B cell (primary cell): Measurements from ENCODE around the gene PLEKHA8. TPM values are rescaled to one million over a fixed set of nuclear protein-coding genes. Genes with fewer than 3 reads are reported as not detected.

Source experiments
- ATAC-seq: fragments of 200-7000 bp; cut with Tn5 transposase; one replicate; pipeline ENCODE4 v1.10.0; 2021; ENCODE audit warnings: low read depth, mild to moderate bottlenecking, moderate number of reproducible peaks, moderate library complexity
- CTCF ChIA-PET: fragments of 350-600 bp; sonication (Branson Sonifier 250); formaldehyde crosslinking; loops from one replicate; lab custom pipeline; 2021; ENCODE audit warnings: antibody characterized with exemption, inconsistent platforms; lab: Charles Lee
- POLR2A ChIA-PET: fragments of 350-600 bp; sonication (Branson Sonifier 250); formaldehyde crosslinking; loops from one replicate; lab custom pipeline; 2021; ENCODE audit warnings: antibody characterized with exemption; lab: Charles Lee
- DNase-seq: peaks from one replicate; pipeline ENCODE4 v3.0.0; 2013
- H2AFZ ChIP-seq: 2 replicates; pipeline ENCODE4 v1.6.1; 2012; ENCODE audit warnings: mild to moderate bottlenecking, low read depth, low read length; ENCODE audit not compliant: insufficient read depth, poor library complexity, severe bottlenecking
- H3K27ac ChIP-seq, 2 donors: 1 replicate in 1 of 2; 2 replicates in 1 of 2; pipeline ENCODE4 v1.5.1; 2012 to 2013; ENCODE audit warnings: low read length in 2 of 2, mild to moderate bottlenecking in 2 of 2, moderate library complexity in 1 of 2
- H3K27me3 ChIP-seq, 4 experiments: fragments of 200-600 bp in 1 of 4; sonication (generic) in 1 of 4; replicated peaks in 1 of 4; 1 replicate in 2 of 4; 2 replicates in 2 of 4; pipeline versions ENCODE4 v1.6.1 to v1.7.0; 2013 to 2016; ENCODE audit warnings: low read length in 3 of 4, mild to moderate bottlenecking in 2 of 4, mixed read lengths in 1 of 4, moderate library complexity in 1 of 4; ENCODE audit not compliant: insufficient read depth in 4 of 4, control insufficient read depth in 3 of 4; ENCODE audit errors: control extremely low read depth in 1 of 4
- H3K36me3 ChIP-seq, 2 experiments: replicated peaks in 1 of 2; 1 replicate in 1 of 2; 2 replicates in 1 of 2; pipeline versions ENCODE4 v1.6.1 to v1.7.1; 2013; ENCODE audit warnings: low read length in 1 of 2; ENCODE audit not compliant: insufficient read depth in 2 of 2, control insufficient read depth in 1 of 2; ENCODE audit errors: control extremely low read depth in 1 of 2, extremely low read depth in 1 of 2
- H3K4me1 ChIP-seq, 2 donors: fragments of 200-600 bp in 1 of 2; sonication (generic) in 1 of 2; 1 replicate in 1 of 2; 2 replicates in 1 of 2; pipeline versions ENCODE4 v1.5.1 to v1.6.1; 2013 to 2017; ENCODE audit warnings: low read length in 2 of 2; ENCODE audit not compliant: control insufficient read depth in 2 of 2, insufficient read depth in 2 of 2
- H3K4me2 ChIP-seq: replicated peaks from 2 replicates; pipeline ENCODE3; 2012; ENCODE audit warnings: mild to moderate bottlenecking, low read depth, low read length; ENCODE audit not compliant: poor library complexity, severe bottlenecking
- H3K4me3 ChIP-seq, 5 experiments: fragments of 200-600 bp in 1 of 5; sonication (generic) in 1 of 5; 1 replicate in 3 of 5; 2 replicates in 2 of 5; pipeline versions ENCODE4 v1.5.1 to v1.7.0; 2011 to 2016; ENCODE audit warnings: low read length in 4 of 5, mild to moderate bottlenecking in 4 of 5, low read depth in 2 of 5, control low read depth in 1 of 5, moderate library complexity in 1 of 5; ENCODE audit not compliant: insufficient read depth in 1 of 5; ENCODE audit errors: control extremely low read depth in 1 of 5, extremely low read depth in 1 of 5
- H3K79me2 ChIP-seq: fragments of 200-600 bp; sonication (generic); one replicate; pipeline ENCODE4 v1.6.0; 2016; ENCODE audit warnings: low read length; ENCODE audit not compliant: control insufficient read depth, insufficient read depth
- H3K9ac ChIP-seq: fragments of 200-600 bp; sonication (generic); 2 replicates; pipeline ENCODE4 v1.6.1; 2017; ENCODE audit warnings: mild to moderate bottlenecking, low read length, moderate library complexity
- H3K9me3 ChIP-seq, 3 donors: one replicate each; pipeline versions ENCODE4 v1.6.1 to v1.7.1; 2013; ENCODE audit warnings: low read length in 2 of 3; ENCODE audit not compliant: control insufficient read depth in 2 of 3, insufficient read depth in 1 of 3; ENCODE audit errors: control extremely low read depth in 1 of 3
- H4K20me1 ChIP-seq: 2 replicates; pipeline ENCODE4 v1.6.0; 2012; ENCODE audit warnings: mild to moderate bottlenecking, low read length; ENCODE audit not compliant: insufficient read depth, control insufficient read depth, poor library complexity, severe bottlenecking
- H3K27ac Mint-ChIP-seq: one replicate; pipeline ENCODE4 v1.8.0; 2021; ENCODE audit warnings: mixed read lengths
- H3K27me3 Mint-ChIP-seq: one replicate; pipeline ENCODE4 v1.8.0; 2021; ENCODE audit warnings: mixed read lengths
- H3K4me1 Mint-ChIP-seq: one replicate; pipeline ENCODE4 v1.8.0; 2021; ENCODE audit warnings: mixed read lengths
- H3K4me3 Mint-ChIP-seq: one replicate; pipeline ENCODE4 v1.8.0; 2021; ENCODE audit warnings: mixed read lengths
- H3K9me3 Mint-ChIP-seq: one replicate; pipeline ENCODE4 v1.8.0; 2022; ENCODE audit warnings: mixed read lengths; ENCODE audit not compliant: insufficient read depth
- EZH2 ChIP-seq: IDR thresholded peaks from 2 replicates; pipeline ENCODE4 v1.6.1; 2012; ENCODE audit warnings: borderline replicate concordance, low read depth, mild to moderate bottlenecking, moderate library complexity, low read length; ENCODE audit not compliant: insufficient read depth, poor library complexity, severe bottlenecking
- WGBS: methylation state at CpG from one replicate; pipeline ENCODE4 v1.1.5; 2013; ENCODE audit warnings: missing lambda C conversion rate; ENCODE audit not compliant: insufficient coverage; 5-methylcytosine and 5-hydroxymethylcytosine counted together
- intact Hi-C: fragments of 100-400 bp; cut with micrococcal nuclease; formaldehyde crosslinking; loops from one replicate; pipeline ENCODE4 v1.10.0; 2022
- polyA plus RNA-seq: library from polyadenylated mRNA; depleted of rRNA; stranded (reverse); fragments of >200 nt; gene quantifications from 2 replicates; pipeline ENCODE4 v1.2.3, GENCODE V29; 2012
- total RNA-seq, 2 donors: library from RNA; stranded (reverse); fragments of 120-200 nt in 1 of 2; gene quantifications; 1 replicate in 1 of 2; 2 replicates in 1 of 2; pipeline versions ENCODE4 v1.2.3 to v1.2.4, GENCODE V29; 2013 to 2022
- TF ChIP-seq, protein P1 (sequence below): fragments of 200-600 bp; IDR thresholded peaks from one replicate; pipeline ENCODE4 v1.8.0; 2022; ENCODE audit warnings: antibody characterized with exemption, mild to moderate bottlenecking

PLEKHA8 gene
- total and polyA plus RNA-seq, 2 donors (not counting 1 experiment from before 2014, with no cell fraction given), result 1.7 to 10.5 TPM

- Mint-ChIP-seq H3K9me3 (no peaks in the 10 kb centered on the region), H3K27ac (no peak overlapping the region), H3K4me1 (no peaks in the 10 kb centered on the region), H3K4me3 (no peak overlapping the region), H3K27me3 (no peaks in the 10 kb centered on the region)
- no peak overlapping the region for H3K27ac ChIP-seq
- no peak overlapping the region for H3K4me3 ChIP-seq
- ChIA-PET POLR2A (no interaction called here), CTCF (no interaction called here)
- WGBS, result no CpG with 5 or more reads among the region's 3 CpGs
- no peak for ATAC-seq
- no peaks in the 10 kb centered on the region for H3K4me1 ChIP-seq
- H2AFZ ChIP-seq, result no peak overlapping the region
- no peaks in the 10 kb centered on the region for H3K9me3 ChIP-seq
- intact Hi-C loops, result no loop called here
- H3K27me3 ChIP-seq, result no peaks in the 10 kb centered on the region
- peaks cover 2 to 6% of the 10 kb centered on the region in 2 experiments for H3K36me3 ChIP-seq
- TF ChIP-seq, protein P1, sequence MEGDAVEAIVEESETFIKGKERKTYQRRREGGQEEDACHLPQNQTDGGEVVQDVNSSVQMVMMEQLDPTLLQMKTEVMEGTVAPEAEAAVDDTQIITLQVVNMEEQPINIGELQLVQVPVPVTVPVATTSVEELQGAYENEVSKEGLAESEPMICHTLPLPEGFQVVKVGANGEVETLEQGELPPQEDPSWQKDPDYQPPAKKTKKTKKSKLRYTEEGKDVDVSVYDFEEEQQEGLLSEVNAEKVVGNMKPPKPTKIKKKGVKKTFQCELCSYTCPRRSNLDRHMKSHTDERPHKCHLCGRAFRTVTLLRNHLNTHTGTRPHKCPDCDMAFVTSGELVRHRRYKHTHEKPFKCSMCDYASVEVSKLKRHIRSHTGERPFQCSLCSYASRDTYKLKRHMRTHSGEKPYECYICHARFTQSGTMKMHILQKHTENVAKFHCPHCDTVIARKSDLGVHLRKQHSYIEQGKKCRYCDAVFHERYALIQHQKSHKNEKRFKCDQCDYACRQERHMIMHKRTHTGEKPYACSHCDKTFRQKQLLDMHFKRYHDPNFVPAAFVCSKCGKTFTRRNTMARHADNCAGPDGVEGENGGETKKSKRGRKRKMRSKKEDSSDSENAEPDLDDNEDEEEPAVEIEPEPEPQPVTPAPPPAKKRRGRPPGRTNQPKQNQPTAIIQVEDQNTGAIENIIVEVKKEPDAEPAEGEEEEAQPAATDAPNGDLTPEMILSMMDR, result no peak
- no peak for TF ChIP-seq EZH2
- H3K9ac ChIP-seq, result no peak overlapping the region
- no peak overlapping the region for H3K4me2 ChIP-seq
- no peaks in the 10 kb centered on the region for H4K20me1 ChIP-seq
- H3K79me2 ChIP-seq, result no peaks in the 10 kb centered on the region
- no peak for DNase-seq
Measured at GRCh38 chr7:30082686-30083085, 54.5 kb downstream of the PLEKHA8 start.

DNA sequence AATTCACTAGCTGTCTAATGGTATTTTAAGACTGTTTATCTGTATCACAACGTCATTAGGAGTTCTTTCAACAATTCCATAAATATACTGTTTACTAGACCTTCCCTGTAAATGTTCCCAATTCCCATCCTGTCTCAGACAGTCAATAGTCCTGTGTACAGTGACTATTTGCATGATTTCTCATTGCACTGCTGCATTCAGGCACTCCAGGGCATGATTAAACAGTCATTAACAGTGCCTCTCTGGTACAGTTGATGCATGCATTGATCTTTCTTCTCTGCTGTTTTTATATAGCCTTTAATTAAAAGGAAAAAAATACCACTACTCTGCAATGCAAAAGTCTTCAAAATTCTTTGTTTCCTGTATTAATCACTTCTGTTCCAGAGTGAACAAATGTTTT lies 55.1 kb downstream of the PLEKHA8 start:
- DNase-seq (no peak), ATAC-seq (no peak)
- Mint-ChIP-seq H3K9me3 (no peaks in the 10 kb centered on the region), H3K4me1 (no peaks in the 10 kb centered on the region), H3K27ac (no peak overlapping the region), H3K27me3 (no peaks in the 10 kb centered on the region), H3K4me3 (no peak overlapping the region)
- Histone ChIP-seq H2AFZ (no peak overlapping the region), H3K27ac (no peak overlapping the region), H3K79me2 (no peaks in the 10 kb centered on the region), H3K36me3 (peaks cover 2 to 6% of the 10 kb centered on the region in 2 experiments), H3K9me3 (no peaks in the 10 kb centered on the region), H3K4me2 (no peak overlapping the region), H4K20me1 (no peaks in the 10 kb centered on the region), H3K4me3 (no peak overlapping the region), H3K27me3 (no peaks in the 10 kb centered on the region), H3K9ac (no peak overlapping the region), H3K4me1 (no peaks in the 10 kb centered on the region)
- intact Hi-C loops, result no loop called here
- POLR2A ChIA-PET, result no interaction called here
- 100% methylated on average over 1 of the region's 1 CpG for WGBS
- CTCF ChIA-PET, result no interaction called here
- TF ChIP-seq, protein P1, result no peak
- no peak for TF ChIP-seq EZH2
